H1 (cell line): ENCODE measurements around the gene AFF2. TPM values are rescaled to one million over a fixed set of nuclear protein-coding genes. Genes with fewer than 3 reads are reported as not detected.

Experiments
- polyA plus RNA-seq, 7 experiments: library from polyadenylated mRNA; depleted of rRNA in 3 of 7; stranded (reverse) in 5 of 7; unstranded in 2 of 7; fragments of >200 nt in 5 of 7; fragments of 200-250 nt in 2 of 7; gene quantifications; 1 replicate in 5 of 7; 2 replicates in 1 of 7; 4 replicates in 1 of 7; pipeline versions ENCODE4 v1.2.1 to v1.2.3, GENCODE V29; 2011 to 2013; ENCODE audit warnings: missing spikeins in 2 of 7, mixed read lengths in 2 of 7
- total RNA-seq: library from RNA; stranded (reverse); fragmentation: NEBNext Ultra II Directional; extraction: Animal tissue kit (Norgen Biotek cat#: 25700); gene quantifications from 2 replicates; pipeline ENCODE4 v1.2.1, GENCODE V29; 2021
- TF ChIP-seq, protein P1 (sequence below): fragments of 300-600 bp; sonication (generic); IDR thresholded peaks from 2 replicates; pipeline ENCODE4 v1.7.1; 2012; ENCODE audit warnings: low read length, moderate library complexity, mild to moderate bottlenecking, inconsistent platforms; ENCODE audit not compliant: insufficient replicate concordance

AFF2 gene
- total and polyA plus RNA-seq, 2 of the 8 experiments (the other 6 are each of a cell fraction or from before 2014, with no cell fraction given) = 2.0 to 7.3 TPM

DNA sequence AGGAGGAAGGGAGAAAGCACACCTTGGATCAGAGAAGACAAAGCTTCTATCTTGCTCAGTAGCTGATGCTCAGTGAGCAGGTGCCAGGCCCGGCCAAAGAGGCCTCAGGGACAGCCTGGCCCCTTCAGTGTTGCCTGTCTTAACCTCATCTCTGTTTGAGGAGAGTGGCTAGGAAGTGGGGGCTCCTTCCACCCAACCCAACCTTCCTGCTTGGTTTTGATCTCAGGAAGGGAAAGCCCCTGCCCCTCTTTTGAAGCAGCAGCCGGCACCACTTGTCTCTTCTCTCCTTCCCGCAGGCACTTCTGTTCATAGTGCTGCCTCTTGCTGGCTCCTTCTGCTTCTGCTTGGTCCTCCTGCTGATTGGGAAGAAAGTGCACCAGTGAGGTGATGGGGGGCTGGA is 2.4 kb upstream of the AFF2 start (continued):
- TF ChIP-seq, protein P1, sequence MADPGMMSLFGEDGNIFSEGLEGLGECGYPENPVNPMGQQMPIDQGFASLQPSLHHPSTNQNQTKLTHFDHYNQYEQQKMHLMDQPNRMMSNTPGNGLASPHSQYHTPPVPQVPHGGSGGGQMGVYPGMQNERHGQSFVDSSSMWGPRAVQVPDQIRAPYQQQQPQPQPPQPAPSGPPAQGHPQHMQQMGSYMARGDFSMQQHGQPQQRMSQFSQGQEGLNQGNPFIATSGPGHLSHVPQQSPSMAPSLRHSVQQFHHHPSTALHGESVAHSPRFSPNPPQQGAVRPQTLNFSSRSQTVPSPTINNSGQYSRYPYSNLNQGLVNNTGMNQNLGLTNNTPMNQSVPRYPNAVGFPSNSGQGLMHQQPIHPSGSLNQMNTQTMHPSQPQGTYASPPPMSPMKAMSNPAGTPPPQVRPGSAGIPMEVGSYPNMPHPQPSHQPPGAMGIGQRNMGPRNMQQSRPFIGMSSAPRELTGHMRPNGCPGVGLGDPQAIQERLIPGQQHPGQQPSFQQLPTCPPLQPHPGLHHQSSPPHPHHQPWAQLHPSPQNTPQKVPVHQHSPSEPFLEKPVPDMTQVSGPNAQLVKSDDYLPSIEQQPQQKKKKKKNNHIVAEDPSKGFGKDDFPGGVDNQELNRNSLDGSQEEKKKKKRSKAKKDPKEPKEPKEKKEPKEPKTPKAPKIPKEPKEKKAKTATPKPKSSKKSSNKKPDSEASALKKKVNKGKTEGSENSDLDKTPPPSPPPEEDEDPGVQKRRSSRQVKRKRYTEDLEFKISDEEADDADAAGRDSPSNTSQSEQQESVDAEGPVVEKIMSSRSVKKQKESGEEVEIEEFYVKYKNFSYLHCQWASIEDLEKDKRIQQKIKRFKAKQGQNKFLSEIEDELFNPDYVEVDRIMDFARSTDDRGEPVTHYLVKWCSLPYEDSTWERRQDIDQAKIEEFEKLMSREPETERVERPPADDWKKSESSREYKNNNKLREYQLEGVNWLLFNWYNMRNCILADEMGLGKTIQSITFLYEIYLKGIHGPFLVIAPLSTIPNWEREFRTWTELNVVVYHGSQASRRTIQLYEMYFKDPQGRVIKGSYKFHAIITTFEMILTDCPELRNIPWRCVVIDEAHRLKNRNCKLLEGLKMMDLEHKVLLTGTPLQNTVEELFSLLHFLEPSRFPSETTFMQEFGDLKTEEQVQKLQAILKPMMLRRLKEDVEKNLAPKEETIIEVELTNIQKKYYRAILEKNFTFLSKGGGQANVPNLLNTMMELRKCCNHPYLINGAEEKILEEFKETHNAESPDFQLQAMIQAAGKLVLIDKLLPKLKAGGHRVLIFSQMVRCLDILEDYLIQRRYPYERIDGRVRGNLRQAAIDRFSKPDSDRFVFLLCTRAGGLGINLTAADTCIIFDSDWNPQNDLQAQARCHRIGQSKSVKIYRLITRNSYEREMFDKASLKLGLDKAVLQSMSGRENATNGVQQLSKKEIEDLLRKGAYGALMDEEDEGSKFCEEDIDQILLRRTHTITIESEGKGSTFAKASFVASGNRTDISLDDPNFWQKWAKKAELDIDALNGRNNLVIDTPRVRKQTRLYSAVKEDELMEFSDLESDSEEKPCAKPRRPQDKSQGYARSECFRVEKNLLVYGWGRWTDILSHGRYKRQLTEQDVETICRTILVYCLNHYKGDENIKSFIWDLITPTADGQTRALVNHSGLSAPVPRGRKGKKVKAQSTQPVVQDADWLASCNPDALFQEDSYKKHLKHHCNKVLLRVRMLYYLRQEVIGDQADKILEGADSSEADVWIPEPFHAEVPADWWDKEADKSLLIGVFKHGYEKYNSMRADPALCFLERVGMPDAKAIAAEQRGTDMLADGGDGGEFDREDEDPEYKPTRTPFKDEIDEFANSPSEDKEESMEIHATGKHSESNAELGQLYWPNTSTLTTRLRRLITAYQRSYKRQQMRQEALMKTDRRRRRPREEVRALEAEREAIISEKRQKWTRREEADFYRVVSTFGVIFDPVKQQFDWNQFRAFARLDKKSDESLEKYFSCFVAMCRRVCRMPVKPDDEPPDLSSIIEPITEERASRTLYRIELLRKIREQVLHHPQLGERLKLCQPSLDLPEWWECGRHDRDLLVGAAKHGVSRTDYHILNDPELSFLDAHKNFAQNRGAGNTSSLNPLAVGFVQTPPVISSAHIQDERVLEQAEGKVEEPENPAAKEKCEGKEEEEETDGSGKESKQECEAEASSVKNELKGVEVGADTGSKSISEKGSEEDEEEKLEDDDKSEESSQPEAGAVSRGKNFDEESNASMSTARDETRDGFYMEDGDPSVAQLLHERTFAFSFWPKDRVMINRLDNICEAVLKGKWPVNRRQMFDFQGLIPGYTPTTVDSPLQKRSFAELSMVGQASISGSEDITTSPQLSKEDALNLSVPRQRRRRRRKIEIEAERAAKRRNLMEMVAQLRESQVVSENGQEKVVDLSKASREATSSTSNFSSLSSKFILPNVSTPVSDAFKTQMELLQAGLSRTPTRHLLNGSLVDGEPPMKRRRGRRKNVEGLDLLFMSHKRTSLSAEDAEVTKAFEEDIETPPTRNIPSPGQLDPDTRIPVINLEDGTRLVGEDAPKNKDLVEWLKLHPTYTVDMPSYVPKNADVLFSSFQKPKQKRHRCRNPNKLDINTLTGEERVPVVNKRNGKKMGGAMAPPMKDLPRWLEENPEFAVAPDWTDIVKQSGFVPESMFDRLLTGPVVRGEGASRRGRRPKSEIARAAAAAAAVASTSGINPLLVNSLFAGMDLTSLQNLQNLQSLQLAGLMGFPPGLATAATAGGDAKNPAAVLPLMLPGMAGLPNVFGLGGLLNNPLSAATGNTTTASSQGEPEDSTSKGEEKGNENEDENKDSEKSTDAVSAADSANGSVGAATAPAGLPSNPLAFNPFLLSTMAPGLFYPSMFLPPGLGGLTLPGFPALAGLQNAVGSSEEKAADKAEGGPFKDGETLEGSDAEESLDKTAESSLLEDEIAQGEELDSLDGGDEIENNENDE = no peak
